ENCODE data around the gene NUDT3. TPM values are rescaled to one million over a fixed set of nuclear protein-coding genes. Genes with fewer than 3 reads are reported as not detected.

NUDT3 gene
- total RNA-seq, 4 donors from 2014 or later: 51.6 to 88.7 (median 57.3) TPM

DNA sequence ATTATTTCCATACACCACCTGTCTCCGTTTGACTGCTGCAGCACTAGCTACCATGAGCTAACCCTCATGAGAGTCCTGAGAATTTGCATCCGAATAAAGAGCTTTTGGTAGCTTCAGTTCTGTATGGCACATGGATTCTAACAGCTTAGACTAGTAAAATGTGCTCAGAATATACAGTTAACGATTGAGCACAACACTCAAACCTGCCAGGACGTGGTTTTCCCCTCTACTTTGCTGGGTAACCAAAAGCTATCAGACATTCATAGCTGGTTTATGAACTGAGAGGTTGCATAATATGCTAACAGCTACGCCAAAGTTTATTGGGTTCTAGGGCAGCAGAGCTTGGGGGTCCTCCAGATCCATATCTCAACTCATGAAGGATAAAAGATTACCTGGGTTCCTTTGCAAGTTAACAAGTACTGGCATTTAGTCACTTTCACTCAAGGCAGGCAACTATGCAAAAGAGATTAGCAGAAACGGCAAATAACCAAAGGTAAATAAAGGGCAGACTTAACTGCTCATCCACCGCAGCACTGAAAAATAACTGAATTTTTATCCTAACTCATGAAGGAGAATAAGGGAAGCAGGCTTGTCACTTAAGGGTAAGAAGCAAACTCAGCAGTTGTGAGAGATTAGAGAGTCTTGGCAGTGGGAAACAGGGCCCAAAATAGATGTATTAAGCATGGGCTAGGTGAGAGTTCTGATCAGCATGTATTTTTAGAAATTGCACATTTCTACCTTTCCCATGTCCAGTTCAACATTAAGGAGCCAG, 29.4 kb downstream of the NUDT3 start:
- WGBS, 2 donors: 53 to 66% methylated on average over 7 of the region's 7 CpGs
- peak overlapping the region in 2 of 4 donors; percentile 18 to 27 for H3K27ac ChIP-seq
- no peaks in the 10 kb centered on the region for H3K27me3 ChIP-seq
- no peak overlapping the region for H3K4me3 ChIP-seq
- peaks cover 0 to 70% (median 18%) of the 10 kb centered on the region in 4 donors for H3K4me1 ChIP-seq
- no peak for DNase-seq (ENCODE audit: low spot score in 2 of 2)
- TF ChIP-seq, protein P1, sequence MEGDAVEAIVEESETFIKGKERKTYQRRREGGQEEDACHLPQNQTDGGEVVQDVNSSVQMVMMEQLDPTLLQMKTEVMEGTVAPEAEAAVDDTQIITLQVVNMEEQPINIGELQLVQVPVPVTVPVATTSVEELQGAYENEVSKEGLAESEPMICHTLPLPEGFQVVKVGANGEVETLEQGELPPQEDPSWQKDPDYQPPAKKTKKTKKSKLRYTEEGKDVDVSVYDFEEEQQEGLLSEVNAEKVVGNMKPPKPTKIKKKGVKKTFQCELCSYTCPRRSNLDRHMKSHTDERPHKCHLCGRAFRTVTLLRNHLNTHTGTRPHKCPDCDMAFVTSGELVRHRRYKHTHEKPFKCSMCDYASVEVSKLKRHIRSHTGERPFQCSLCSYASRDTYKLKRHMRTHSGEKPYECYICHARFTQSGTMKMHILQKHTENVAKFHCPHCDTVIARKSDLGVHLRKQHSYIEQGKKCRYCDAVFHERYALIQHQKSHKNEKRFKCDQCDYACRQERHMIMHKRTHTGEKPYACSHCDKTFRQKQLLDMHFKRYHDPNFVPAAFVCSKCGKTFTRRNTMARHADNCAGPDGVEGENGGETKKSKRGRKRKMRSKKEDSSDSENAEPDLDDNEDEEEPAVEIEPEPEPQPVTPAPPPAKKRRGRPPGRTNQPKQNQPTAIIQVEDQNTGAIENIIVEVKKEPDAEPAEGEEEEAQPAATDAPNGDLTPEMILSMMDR (IDR thresholded peaks at IDR 0.05): no peak
- TF ChIP-seq POLR2A (IDR thresholded peaks at IDR 0.05) (no peak), EP300 (IDR thresholded peaks at IDR 0.05) (no peak)
- no peaks in the 10 kb centered on the region for H3K9me3 ChIP-seq
- H3K36me3 ChIP-seq: no peaks in the 10 kb centered on the region

DNA sequence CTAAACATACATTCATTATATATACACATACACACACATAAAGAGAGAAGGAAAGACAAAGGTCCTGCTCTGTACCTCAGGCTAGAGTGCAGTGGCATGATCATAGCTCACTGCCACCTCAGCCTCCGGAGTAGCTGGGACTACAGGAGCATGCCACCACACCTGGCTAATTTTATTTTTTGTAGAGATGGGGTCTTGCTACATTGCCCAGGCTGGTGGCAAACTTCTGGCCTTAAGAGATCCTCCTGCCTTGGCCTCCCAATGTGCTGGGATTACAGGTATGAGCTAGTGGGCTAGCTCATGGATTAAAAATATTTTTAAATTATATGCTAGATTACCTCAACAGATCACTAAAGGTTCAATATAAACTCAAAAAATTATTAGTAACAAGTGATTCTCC, 30.3 kb downstream of the NUDT3 start:
- H3K9me3 ChIP-seq: no peaks in the 10 kb centered on the region
- 43 to 95% methylated on average over 1 of the region's 1 CpG for WGBS, 2 donors
- peak overlapping the region in 1 of 4 donors; percentile 18 for H3K27ac ChIP-seq
- TF ChIP-seq POLR2A (IDR thresholded peaks at IDR 0.05) (no peak), EP300 (IDR thresholded peaks at IDR 0.05) (no peak)
- TF ChIP-seq, protein P1 (IDR thresholded peaks at IDR 0.05): no peak
- peaks cover 0 to 68% (median 18%) of the 10 kb centered on the region in 4 donors for H3K4me1 ChIP-seq
- no peaks in the 10 kb centered on the region for H3K36me3 ChIP-seq
- no peaks in the 10 kb centered on the region for H3K27me3 ChIP-seq
- H3K4me3 ChIP-seq: no peak overlapping the region
- DNase-seq (ENCODE audit: low spot score in 2 of 2): no peak

DNA sequence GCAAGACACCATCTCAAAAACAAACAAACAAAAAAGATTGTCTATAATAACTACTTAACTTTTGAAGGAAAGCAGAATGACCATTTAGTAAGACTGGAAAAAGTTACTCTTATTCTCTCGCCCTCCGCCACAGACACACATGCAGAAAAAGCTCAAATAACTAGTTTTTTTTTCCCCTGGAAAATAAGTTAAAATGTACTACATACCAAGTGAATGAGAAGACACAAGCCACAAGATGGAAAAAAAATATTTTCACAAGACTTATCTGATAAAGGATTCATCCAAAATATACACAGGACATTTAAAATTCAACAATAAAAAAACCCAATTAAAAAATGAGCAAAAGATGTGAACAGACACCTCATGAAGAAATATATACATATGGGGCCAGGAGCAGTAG, 31.9 kb downstream of the NUDT3 start:
- WGBS, 2 donors: 64 to 74% methylated on average over 2 of the region's 2 CpGs
- peaks cover 0 to 62% (median 16%) of the 10 kb centered on the region in 4 donors for H3K4me1 ChIP-seq
- no peaks in the 10 kb centered on the region for H3K27me3 ChIP-seq
- no peak overlapping the region for H3K4me3 ChIP-seq
- TF ChIP-seq, protein P1 (IDR thresholded peaks at IDR 0.05): no peak
- no peak for TF ChIP-seq POLR2A (IDR thresholded peaks at IDR 0.05)
- no peak for TF ChIP-seq EP300 (IDR thresholded peaks at IDR 0.05)
- no peaks in the 10 kb centered on the region for H3K9me3 ChIP-seq
- no peak overlapping the region for H3K27ac ChIP-seq
- no peaks in the 10 kb centered on the region for H3K36me3 ChIP-seq
- no peak for DNase-seq (ENCODE audit: low spot score in 2 of 2)

DNA sequence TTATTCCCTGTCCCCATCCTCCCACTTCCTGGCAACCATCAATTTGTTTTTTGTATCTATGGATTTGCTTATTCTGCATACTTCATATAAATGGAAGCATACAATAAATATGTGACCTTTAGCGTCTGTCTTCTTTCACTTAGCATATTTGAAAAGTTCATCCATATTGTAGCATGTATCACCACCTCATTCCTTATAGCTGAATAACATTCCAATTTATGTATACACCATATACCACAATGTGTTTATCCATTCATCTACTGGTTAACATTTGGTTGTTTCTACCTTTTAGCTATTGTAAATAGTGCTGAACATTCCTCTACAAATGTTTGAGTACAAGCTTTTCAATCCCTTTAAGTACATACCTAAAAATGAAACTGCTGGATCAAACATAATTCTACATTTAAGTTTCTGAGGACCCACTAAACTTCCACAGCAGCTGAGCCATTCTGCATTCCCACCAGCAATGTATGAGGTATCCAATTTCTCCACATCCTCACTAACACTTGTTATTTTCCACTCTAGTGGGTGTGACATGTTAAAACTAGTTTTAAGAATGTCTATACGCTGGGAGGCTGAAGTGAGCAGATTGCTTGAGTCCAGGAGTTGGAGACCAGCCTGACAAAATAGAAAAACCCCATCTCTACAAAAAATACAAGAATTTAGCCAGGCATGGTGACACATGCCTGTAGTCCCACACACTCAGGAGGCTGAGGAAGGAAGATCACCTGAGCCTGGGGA, 32.9 kb downstream of the NUDT3 start:
- Histone ChIP-seq H3K27ac (no peak overlapping the region), H3K4me1 (peaks cover 0 to 59% (median 16%) of the 10 kb centered on the region in 4 donors), H3K4me3 (no peak overlapping the region), H3K9me3 (no peaks in the 10 kb centered on the region), H3K36me3 (no peaks in the 10 kb centered on the region), H3K27me3 (no peaks in the 10 kb centered on the region)
- WGBS, 2 donors: 43 to 47% methylated on average over 2 of the region's 2 CpGs
- TF ChIP-seq POLR2A (IDR thresholded peaks at IDR 0.05): no peak
- TF ChIP-seq EP300 (IDR thresholded peaks at IDR 0.05): no peak
- TF ChIP-seq, protein P1 (IDR thresholded peaks at IDR 0.05): no peak
- no peak for DNase-seq (ENCODE audit: low spot score in 2 of 2)

DNA sequence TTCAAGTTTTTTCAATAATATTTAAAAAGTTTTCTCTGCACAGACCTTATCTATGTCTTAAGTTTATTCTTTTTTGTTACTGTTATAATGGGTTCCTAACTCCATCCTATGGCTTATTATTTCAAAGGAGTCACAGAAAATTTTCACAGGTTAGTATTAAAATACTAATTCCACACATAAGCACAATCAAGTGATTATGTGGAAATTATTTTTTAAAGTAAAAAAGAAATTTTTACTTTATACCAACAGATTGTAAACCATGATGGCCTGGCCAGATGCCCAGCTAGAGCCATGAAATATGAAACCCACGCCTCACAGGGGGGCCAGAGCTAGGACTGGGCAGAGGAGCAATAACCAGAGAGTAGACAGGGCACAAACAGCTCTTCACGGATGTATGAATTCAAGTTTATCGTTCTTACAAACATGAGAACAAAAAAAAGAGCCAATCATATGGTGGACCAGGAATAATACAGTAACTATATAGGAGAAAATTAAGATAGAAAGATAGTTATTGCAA, 34.0 kb downstream of the NUDT3 start:
- Histone ChIP-seq H3K4me3 (no peak overlapping the region), H3K4me1 (peaks cover 0 to 60% (median 14%) of the 10 kb centered on the region in 4 donors)

More for the DNA sequence above, 34.0 kb downstream of the NUDT3 start:
- Histone ChIP-seq H3K27ac (no peak overlapping the region), H3K9me3 (no peaks in the 10 kb centered on the region), H3K36me3 (no peaks in the 10 kb centered on the region), H3K27me3 (no peaks in the 10 kb centered on the region)
- TF ChIP-seq, protein P1 (IDR thresholded peaks at IDR 0.05): no peak
- no peak for TF ChIP-seq EP300 (IDR thresholded peaks at IDR 0.05)
- TF ChIP-seq POLR2A (IDR thresholded peaks at IDR 0.05): no peak
- 29 to 34% methylated on average over 3 of the region's 3 CpGs for WGBS, 2 donors
- no peak for DNase-seq (ENCODE audit: low spot score in 2 of 2)
